AG08396 (cell line): Measurements from ENCODE around the gene PPP1R13B.
A peak's percentile ranks its signal among the peaks of the same experiment; 100 is the strongest.
"Not testable (repeated sequence)": the region's sequence is repeated elsewhere in the genome, so short reads cannot be mapped to it uniquely, and the experiment has no call there.

Source experiments
- DNase-seq: peaks from one replicate; pipeline ENCODE4 v3.0.0; 2012; ENCODE audit warnings: low spot score, mixed read lengths

Gene PPP1R13B

DNA sequence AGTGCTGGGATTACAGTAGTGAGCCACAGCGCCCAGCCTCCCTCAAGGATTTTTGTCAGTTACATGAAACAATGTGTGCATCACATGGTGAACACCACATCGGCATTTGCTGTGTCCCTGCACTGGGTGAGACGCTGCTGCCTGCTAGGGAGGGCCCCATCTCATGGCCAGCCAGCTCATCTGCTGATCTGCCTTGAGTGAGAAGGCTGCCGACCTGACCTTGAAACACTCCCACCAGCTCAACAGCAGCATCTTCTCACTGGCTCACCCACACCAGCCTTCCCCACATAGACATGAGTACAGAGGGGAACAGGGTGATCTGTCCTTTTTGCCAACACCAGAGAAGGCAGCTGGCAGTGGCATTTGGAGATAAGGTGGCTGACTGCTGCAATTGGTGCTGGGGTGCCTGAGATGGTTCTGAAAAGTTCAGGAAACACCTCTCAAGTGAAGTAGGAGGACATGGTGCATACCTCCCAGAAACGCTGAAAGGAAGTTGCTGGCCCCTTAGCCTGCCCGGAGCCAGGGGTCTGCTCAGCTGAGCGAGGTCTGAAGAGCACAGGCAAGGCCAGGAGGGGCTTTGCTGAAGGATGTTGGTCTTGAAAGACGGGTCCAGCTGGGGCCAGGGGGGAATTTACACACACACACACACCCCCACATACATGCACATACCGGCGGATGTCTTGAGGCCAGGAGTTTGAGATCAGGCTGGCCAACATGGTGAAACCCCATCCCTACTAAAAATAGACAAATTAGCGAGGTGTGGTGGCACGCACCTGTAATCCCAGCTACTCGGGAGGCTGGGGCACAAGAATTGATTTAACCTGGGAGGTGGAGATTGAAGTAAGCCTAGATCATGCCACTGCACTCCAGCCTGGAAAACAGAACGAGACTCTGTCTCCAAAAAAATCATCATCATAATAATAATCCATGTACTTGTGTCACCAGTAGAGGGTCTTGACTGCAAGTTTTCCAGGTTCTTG is 14.3 kb upstream of the PPP1R13B start:
- DNase-seq = no peak

DNA sequence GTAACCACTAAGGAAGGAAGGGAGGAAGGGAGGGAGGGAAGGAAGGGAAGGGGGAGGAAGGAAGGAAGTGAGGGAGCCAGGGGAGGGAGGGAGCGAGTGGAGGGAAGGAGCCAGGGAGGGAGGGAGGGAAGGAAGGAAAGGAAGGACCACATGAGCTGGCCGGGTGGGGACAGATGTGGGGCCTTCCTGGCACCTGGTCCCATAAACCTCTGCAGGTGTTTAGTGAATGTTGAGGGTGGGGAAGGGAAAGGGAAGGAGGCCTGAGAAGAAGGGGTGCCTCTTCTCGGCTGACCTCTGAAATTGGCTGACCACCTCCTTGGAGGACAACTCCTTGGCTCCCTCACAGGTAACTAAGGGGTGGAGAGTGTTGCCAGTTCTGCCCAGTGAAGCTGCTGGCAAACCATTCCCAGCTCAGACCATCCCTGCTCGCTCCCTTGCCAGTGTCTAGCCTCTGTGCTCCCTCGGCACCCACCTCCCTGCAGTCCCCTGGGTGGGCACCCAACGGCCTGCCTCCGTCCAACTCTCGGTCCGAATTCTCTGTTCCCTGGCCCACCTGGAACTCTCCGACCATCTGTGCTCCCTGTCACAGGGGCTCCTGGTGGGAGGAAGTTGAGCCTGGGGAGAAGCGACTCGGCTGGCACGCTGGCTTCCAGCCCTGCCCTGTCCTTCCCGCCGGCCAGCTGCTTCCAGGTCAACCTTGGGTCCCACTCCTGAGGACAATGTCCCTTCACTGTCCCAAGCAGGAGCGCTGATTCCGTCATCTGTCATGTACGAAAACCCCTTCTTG is 12.2 kb upstream of the PPP1R13B start:
- no peak for DNase-seq

DNA sequence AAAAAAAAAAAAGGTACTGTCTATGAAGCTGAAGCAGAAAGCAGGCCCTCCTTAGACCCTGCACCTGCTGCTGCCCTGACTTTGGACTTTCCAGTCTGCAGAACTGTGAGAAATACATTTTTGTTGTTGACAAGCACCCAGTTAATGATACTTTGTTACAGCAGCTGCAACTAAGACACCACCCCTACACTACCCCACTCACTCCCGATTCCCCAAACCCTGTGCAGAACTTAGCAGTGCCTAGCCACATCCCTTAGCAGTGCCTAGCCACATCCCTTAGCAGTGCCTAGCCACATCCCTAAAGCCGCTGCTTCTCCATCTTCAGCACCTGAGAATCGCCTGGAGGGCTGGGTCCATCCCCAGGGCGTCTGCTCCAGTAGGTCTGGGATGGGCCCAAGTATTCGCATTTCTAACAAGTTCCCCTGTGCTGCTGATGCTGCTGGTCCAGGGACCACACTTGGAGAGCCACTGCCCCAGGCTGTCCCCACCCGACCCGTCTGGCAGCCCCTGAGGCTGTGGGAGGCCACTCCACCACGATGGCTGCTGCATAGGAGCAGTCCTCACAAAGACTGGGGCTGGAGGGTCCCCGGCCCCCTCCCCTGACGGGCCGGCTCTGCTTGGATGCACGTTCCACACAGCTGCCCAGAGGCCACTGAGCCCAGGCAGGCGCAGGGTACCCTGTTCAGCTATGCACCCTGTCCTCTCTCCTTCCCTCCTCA is 10.8 kb upstream of the PPP1R13B start:
- peak; percentile 5 for DNase-seq

DNA sequence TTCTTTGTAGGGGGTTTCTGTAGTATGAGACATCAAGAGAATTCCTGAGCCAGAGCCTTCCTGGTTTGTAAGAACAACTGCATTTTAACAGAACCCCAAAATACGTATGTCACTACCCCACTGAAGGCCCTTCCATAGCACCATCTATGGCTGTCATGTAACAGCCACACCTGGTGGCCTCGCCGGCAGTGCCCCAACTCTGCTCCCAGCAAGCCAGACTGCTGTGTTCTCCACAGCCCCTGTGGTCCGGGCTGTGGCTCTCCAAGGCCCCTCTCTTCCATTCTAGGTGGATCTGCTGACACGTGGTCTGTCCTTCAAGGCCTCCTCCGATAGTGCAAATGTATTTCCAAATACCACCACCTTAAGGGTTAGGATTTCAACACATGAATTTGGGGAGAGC is 9.9 kb upstream of the PPP1R13B start:
- DNase-seq = no peak

DNA sequence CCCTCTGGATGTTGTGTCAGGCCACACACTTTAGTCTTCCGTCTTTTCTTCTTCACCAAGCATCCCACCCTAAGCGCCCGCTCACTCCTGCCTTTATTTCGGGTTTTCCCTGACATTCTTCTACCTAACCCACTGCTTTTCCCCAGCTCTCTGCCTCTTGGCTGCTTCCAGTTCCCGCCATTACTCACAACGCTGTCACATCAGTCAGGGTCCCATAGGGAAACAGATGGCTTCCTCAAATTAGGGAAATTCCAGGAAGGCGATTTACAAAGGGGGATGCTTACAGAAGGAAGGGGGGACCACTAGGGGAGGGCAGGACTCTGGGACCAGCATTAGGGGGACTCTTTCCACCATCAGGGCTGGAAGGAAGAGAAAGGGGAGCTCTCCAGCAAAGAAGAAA is 9.2 kb upstream of the PPP1R13B start:
- no peak for DNase-seq

DNA sequence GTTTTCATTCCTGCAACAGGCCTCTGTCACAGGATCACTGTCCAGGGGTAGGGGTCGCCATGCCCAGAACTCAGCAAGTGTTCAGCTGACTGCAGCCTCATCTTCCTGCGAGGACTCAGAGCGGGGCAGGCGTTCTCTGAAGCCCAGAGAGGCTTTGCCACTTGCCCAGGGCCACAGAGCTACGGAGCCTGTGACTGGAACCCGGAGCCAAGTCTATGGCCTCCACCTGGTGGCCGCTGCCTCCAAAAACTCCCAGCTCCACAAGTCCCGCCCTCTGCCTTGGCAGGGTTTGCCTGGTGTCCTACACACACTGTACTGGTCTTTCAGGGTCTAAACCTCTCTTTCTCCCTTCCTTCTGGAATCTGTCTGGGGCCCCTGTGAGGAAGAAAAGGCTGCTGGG is 8.7 kb upstream of the PPP1R13B start:
- DNase-seq = no peak

DNA sequence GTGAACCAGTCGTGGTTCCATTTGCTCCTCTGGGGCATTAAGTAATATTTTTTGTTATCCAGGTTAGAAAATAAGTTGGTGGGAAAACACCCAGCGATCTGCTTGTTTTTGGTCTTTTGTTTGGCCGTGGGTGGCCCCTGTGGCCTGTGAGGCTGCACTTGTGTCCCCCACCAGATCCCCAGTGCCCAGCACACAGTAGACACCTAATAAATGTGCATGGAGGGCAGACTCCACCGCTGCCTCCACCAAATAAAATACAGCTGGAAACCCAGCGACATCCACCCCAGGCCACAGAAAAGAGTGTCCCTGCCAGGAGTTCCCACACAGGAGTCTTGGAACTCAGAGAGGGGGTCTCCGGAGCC is 8.3 kb upstream of the PPP1R13B start:
- no peak for DNase-seq

DNA sequence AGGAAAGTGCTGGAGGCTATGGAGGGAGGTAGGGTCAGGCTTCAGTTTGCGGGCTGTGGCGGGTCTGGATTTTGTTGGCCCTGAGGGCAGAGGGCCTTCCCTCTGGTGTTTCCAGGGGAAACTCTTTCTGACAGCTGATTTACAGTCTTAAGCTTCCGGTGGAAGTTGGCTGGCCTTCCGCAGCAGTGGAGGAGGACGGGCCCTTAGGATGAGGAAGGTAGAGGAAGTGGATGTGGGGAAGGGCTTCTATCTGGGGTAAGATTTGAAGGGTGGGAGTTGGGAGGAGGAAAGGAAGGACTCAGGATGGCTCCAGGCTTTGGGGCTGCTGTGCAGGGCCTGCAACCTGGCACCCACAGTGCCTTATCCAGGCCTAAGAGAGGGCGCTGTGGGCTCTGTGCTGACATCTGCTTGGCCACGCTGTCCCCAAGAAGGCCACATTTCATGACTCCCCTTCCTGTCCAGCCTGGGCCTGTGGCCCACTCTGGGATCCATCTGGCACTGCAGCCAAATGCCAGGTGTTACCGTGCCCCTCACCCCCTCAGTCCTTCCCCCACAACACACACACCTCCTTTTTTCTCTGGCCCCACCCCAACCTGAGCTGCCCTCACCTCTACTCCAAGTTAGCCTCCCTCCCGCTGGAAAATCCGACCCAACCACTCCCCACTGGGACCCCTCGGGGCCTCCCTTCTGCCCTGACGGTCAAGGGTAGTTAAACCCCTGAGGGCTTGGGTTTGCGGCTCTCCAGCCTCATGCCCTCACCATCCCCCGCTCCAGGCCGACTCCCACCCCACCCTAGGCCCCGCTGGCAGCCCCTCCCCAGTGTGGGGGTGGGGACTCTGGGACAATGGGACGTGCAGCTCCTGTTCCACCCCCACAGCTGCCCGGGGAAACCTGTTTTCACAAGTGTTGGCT is 7.7 kb upstream of the PPP1R13B start:
- DNase-seq = no peak

DNA sequence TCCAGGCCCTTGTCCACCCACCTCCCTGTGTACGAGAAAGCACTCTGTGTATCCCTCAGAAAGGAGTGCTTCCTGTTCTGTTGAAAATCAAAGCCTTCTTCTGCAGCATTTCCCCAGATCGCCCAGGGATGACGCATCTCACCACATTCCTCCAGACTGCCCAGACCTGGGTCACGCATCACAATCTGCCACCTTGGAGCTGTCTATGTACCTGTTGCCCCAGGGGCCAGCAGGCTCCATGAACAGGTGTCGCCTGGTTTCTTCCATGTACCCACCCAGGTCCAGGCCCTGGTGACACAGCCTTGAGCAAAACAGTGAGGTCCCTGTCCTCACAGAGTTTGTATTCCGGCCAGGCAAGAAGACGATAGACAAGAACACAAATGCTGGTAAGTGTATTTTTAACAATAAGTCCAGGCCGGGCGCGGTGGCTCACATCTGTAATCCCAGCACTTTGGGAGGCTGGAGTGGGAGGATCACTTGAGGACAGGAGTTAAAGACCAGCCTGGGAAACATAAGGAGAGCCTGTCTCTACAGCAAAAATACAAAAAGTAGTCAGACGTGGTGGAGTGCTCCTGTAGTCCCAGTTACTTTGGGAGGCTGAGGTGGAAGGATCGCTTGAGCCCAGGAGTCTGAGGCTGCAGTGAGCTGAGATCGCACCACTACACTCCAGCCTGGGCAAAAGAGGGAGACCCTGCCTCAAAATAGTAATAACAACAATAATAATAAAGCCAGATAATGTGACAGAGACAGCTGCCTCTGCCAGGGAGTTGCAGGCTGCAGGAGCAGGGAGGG is 6.8 kb upstream of the PPP1R13B start:
- no peak for DNase-seq

DNA sequence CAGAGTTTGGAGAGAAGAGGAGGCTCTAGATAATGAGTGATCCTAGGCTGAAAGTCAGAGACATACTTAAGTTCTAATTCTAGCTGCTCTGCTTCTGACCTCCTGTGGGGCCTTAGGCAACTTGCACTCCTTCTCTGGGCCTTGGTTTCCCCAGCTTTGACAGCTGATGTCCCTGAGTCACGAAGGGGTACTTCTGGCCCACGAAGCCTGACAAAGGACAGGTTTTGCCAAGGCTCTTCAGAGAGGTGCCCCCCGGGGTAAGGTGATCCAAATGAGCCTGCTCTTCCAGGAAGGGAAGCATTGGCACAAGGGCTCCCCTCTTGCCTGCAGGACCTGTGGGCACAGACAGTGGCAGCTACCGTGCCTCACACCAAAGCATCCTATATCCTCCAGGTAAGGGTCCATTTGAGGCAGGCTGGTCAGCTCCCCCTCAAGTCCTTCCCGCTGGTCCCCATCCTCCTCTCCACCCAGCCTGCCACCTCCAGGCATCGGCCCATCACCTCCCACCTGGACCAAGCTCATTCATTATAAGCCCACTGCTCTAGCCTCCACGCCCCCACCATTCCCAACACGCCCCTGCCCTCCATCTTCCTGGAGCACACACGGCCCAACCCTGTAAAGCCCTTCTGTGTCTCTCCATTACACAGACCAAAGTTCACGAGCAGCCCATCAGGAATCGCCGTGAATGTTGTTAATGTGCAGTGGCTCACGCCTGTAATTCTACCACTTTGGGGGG is 1.9 kb upstream of the PPP1R13B start:
- DNase-seq = no peak

DNA sequence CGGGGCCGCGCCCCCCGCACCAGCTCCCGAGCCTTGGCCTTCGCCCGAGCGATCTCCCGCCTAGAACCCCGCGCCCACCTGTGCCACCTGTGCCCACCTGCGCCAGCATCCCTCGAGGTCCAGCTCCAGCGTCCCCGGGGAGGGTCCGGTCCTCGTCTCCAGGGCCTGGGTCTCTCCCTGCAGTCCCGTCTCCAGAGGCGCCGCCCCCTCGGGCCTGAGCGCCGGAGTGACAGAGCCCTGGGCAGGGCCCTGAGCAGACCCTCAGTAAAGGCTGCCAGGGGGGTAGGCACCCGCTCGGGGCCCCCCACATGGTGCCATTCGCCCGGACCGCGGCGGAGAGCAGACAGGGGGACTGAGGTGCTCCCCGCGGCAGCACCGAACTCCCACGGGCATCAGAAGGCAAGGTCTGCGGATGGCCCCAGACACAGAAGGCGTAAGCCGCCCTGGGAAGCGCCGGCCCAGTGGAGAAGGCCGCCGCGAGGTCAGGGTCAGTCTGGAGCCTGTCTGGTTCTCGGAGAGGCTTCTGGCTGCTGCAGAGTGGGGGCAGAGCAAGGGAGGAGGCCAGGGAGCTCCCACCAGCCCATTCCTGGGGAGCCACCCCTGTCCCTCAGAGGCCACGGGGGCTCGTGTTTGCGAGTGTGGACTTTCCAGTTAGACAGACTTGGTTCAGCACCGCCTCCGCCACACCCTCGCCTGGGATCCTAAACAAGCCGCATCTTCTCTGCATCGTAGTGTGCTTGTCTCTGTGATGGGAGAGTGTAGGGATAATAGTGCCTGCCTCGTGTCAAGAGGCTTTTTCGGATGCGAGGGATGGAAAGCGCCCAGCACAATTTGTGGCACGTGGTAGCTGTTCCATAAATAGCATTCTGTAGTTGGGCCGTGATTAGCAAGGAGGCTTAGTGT is 1.1 kb upstream of the PPP1R13B start:
- DNase-seq = no peak

DNA sequence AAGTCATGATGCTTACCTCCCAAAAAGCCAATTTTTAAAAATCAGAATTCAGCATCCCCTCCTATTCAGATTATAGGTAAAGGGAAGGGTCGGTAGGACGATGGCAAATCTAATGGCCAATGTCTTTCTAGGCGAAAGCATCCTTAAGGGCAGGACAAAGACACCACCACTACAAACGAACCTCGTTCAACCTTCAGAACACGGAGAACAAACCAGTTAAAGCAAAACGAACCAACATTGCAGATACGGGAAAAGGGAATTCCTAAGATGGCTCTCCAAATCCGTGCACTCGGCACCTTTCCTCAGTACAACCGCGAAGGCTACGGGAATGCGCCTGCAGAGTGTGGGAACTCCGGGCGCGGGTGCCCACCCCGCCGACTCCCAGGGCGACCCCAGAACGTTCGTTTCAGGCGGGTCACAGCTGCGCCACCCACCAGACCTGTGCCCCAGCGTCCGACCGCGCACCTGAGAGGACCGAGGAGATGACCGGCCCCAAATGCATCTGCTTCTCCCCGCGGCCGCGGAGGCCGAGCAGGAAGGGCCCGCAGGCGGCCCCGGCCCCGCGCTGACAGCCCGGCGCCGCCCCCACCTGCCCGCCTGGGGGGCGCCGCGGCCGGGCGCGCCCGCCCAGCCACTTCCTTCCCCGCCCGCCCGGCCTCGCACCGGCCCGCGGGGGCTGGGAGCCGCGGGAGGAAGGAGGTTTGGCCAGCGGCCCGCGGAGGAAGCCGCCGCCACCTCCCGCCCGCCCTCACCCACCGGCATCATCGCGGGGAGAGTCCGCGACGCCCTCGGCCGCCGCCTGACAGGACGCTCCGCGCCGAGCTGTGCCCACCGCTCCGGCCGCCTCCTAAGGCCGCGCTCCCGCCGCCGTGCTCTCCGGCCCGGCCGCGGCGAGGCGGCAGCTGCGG is 578 bp downstream of the PPP1R13B start:
- DNase-seq = no peak

DNA sequence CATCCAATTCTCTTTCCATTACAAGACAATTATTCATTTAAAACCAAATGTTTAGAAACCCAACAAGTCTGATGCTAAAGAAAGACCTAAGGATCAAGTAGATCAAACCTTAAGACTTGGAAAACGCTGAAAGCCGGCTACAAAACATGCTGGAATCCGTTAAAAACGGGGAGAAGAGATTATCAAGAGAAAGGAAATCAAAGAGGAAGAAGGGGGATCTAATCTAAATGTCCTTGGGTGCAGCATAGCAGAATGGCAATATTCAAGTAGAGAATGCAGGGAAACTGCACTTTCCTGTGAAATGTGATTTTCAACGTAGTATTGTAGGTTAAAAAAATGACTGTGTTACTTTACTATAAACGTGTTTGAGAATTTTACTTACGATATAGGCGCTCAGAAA is 1.3 kb downstream of the PPP1R13B start:
- no peak for DNase-seq

DNA sequence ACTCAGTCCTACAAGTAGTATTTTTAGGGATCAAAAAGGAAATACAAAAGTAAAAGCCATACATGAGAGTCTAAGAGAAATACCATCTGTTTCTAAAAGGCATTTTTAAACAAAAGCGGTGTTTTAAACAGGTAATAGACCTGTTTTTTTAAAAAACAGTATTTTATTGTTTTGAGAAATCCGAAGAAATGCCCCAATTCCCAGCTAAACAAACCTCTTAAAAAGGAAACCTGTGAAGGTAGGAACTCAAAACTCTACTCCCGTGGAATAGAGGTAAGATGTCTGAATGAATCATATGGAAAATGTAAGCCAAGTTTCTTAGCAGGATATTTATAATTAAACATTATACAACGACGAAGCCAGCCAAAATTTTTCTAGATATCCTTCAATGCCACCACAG is 2.0 kb downstream of the PPP1R13B start:
- no peak for DNase-seq

DNA sequence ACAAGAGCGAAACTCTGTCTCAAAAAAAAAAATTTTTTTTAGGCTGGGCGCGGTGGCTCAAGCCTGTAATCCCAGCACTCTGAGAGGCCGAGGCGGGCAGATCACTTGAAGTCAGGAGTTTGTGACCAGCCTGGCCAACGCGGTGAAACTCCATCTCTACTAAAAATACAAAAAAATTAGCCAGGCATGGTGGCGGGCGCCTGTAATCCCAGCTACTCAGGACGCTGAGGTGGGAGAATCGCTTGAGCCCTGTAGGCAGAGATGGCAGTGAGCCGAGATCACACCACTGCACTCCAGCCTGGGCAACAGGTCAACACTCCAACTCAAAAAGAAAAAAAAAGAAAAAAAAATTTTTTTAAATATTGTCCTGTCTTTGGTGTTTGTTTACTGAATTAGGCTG is 6.1 kb downstream of the PPP1R13B start:
- DNase-seq = not testable (repeated sequence)

DNA sequence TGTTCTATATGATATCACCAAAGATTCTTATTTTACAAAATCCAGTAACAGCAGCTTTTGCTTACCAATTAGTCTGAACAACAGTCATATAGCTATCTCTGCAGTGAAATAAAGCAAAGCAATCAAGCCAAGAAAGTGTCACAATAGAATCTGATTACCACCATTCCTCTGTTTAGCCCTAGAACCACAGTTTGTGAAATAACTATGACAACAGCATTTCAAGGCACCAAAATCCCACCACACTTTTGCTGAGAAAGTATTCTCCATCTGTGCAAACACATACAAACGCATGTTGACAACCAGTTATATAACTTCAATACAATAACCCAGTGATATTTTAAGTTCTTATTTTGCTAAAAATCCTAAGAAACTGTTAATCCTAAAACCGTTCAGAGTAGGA is 7.4 kb downstream of the PPP1R13B start:
- DNase-seq = no peak

DNA sequence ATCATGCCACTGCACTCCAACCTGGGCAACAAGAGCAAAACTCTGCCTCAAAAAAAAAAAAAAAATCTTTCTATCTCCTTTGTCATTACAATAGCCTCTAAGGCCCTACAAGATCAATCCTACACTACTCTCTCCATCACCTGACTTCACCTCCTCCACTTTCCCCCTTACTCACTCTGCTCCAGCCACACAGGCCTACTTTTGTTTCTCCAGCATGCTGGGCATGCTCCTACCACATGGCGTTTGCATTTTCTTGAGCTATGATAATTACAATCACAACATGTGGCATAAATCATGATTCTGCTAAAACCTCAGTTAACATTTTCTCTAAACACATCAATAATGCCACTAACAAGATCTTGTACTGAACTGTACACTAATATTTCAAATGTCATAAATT is 7.8 kb downstream of the PPP1R13B start:
- DNase-seq = no peak

DNA sequence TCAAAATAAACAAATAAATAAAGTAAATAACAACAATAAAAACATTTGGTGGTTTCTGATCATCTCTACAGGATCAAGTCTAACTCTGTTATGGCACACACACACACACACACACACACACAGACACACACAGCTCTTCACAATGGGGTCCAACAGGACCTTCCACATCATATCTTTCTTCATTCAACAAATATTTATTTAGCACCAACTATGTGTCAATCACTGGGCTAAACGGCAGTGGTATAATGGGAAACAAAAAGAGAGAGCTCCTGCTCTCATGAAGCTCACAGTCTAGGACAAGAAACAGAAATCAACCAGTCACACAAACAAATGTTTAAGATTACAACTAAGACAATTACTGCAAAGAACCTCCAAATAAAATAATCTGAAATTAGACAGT is 9.3 kb downstream of the PPP1R13B start:
- DNase-seq = no peak
